ENCODE data around the gene TMEM18. TPM values are rescaled to one million over a fixed set of nuclear protein-coding genes. Genes with fewer than 3 reads are reported as not detected.
"Not testable (repeated sequence)": the region's sequence is repeated elsewhere in the genome, so short reads cannot be mapped to it uniquely, and the experiment has no call there.

The TMEM18 gene
- total and polyA plus RNA-seq, 2 experiments from 2014 or later: 35.4 to 47.1 TPM

GRCh38 chr2:685421-685820 is 8.2 kb upstream of the TMEM18 start:
- WGBS (ENCODE audit: low lambda C conversion rate, missing lambda C conversion rate): 69% methylated on average over 1 of the region's 1 CpG
- Histone ChIP-seq H3K27ac (no peak overlapping the region), H3K4me1 (ENCODE audit: insufficient read depth) (no peaks in the 10 kb centered on the region), H3K4me3 (no peak overlapping the region), H3K9me2 (replicated peaks; ENCODE audit: insufficient read depth) (no peaks in the 10 kb centered on the region), H2AFZ (no peak overlapping the region), H3K79me2 (no peaks in the 10 kb centered on the region), H3K27me3 (no peaks in the 10 kb centered on the region), H3K36me3 (replicated peaks; ENCODE audit: insufficient read depth, low read depth) (no peaks in the 10 kb centered on the region), H3K4me2 (no peak overlapping the region), H4K20me1 (ENCODE audit: insufficient read depth, poor library complexity, severe bottlenecking) (no peaks in the 10 kb centered on the region), H3K9me3 (ENCODE audit: low read depth) (no peaks in the 10 kb centered on the region)
- DNase-seq (ENCODE audit: low spot score): no peak
- TF ChIP-seq EZH2 (IDR thresholded peaks at IDR 0.05; ENCODE audit: borderline replicate concordance) (no peak), EZH2phosphoT487 (IDR thresholded peaks at IDR 0.05; ENCODE audit: low read depth, severe bottlenecking, unreplicated experiment) (no peak)
- TF ChIP-seq, protein P1, sequence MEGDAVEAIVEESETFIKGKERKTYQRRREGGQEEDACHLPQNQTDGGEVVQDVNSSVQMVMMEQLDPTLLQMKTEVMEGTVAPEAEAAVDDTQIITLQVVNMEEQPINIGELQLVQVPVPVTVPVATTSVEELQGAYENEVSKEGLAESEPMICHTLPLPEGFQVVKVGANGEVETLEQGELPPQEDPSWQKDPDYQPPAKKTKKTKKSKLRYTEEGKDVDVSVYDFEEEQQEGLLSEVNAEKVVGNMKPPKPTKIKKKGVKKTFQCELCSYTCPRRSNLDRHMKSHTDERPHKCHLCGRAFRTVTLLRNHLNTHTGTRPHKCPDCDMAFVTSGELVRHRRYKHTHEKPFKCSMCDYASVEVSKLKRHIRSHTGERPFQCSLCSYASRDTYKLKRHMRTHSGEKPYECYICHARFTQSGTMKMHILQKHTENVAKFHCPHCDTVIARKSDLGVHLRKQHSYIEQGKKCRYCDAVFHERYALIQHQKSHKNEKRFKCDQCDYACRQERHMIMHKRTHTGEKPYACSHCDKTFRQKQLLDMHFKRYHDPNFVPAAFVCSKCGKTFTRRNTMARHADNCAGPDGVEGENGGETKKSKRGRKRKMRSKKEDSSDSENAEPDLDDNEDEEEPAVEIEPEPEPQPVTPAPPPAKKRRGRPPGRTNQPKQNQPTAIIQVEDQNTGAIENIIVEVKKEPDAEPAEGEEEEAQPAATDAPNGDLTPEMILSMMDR (IDR thresholded peaks at IDR 0.05; ENCODE audit: poor library complexity): no peak

DNA sequence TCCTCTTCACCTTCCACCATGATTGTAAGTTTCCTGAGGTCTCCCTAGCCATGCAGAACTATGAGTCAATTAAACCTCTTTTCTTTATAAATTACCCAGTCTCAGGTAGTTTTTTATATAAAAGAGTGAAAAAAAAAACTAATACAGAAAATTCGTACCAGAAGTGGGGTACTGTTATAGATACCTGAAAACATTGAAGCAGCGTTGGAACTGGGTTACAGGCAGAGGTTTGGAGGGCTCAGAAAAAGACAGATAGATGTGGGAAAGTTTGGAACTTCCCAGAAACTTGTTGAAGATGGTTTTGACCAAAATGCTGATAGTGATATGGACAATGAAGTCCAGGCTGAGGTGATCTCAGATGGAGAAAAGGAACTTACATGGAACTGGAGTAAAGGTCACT is 7.7 kb upstream of the TMEM18 start:
- not testable (repeated sequence) for H4K20me1 ChIP-seq (ENCODE audit: insufficient read depth, poor library complexity, severe bottlenecking); H3K9me3 ChIP-seq (ENCODE audit: low read depth); H3K36me3 ChIP-seq (replicated peaks; ENCODE audit: insufficient read depth, low read depth); DNase-seq (ENCODE audit: low spot score); H3K79me2 ChIP-seq; H3K27ac ChIP-seq; H3K4me2 ChIP-seq; H3K9me2 ChIP-seq (replicated peaks; ENCODE audit: insufficient read depth); H3K4me1 ChIP-seq (ENCODE audit: insufficient read depth); H3K4me3 ChIP-seq; H2AFZ ChIP-seq; H3K27me3 ChIP-seq
- 91% methylated on average over 2 of the region's 2 CpGs for WGBS (ENCODE audit: low lambda C conversion rate, missing lambda C conversion rate)

DNA sequence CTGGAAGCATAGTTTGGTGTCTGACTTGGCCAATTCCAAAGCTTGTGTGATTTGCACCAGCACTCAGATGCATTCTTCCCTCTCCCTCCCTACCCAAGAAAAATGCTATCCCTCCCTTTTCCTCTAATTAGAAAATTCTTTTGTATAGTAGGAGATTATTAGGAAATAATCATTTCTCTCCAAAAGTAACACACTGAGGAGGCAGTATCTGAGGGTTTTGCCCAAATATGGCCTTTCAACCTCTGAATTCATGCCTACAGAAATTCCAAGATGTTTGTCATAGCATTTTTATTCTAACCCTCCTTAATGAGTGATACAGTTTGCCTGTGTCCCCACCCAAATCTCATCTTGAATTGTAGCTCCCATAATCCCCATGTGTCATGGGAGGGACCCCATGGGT is 5.0 kb upstream of the TMEM18 start:
- no peak overlapping the region for H3K27ac ChIP-seq
- no peaks in the 10 kb centered on the region for H3K9me2 ChIP-seq (replicated peaks; ENCODE audit: insufficient read depth)
- no peak overlapping the region for H2AFZ ChIP-seq
- H3K4me2 ChIP-seq: no peak overlapping the region
- H3K4me3 ChIP-seq: no peak overlapping the region
- no peaks in the 10 kb centered on the region for H3K36me3 ChIP-seq (replicated peaks; ENCODE audit: insufficient read depth, low read depth)
- DNase-seq (ENCODE audit: low spot score): no peak
- H3K27me3 ChIP-seq: no peaks in the 10 kb centered on the region
- no peaks in the 10 kb centered on the region for H4K20me1 ChIP-seq (ENCODE audit: insufficient read depth, poor library complexity, severe bottlenecking)
- no peaks in the 10 kb centered on the region for H3K4me1 ChIP-seq (ENCODE audit: insufficient read depth)
- TF ChIP-seq EZH2phosphoT487 (IDR thresholded peaks at IDR 0.05; ENCODE audit: low read depth, severe bottlenecking, unreplicated experiment) (no peak), EZH2 (IDR thresholded peaks at IDR 0.05; ENCODE audit: borderline replicate concordance) (no peak)
- TF ChIP-seq, protein P1 (IDR thresholded peaks at IDR 0.05; ENCODE audit: poor library complexity): no peak
- no peaks in the 10 kb centered on the region for H3K9me3 ChIP-seq (ENCODE audit: low read depth)
- H3K79me2 ChIP-seq: peaks cover 8% of the 10 kb centered on the region

DNA sequence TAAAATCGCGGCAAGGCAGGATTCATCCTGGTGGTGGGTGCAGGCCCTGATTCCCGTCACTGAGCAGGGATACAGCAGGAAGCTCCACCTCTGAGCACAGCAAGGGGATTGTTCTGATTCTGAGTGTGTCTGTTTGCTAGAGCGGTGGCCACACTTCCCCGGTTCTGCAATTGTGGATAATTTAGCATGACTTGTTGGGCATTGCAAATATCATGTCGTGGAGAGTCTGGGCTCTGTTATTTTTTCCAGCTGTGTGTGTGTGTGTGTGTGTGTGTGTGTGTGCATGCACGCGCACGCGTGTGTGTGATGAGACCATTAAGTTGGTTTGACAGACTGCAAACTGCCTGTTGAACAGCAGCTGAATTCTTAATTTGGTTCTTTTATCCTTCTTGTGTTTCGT is 4.1 kb upstream of the TMEM18 start:
- H3K79me2 ChIP-seq: peaks cover 8% of the 10 kb centered on the region
- no peak overlapping the region for H3K4me2 ChIP-seq
- H3K4me1 ChIP-seq (ENCODE audit: insufficient read depth): no peaks in the 10 kb centered on the region
- no peak overlapping the region for H3K4me3 ChIP-seq
- H3K9me3 ChIP-seq (ENCODE audit: low read depth): no peaks in the 10 kb centered on the region
- no peaks in the 10 kb centered on the region for H3K27me3 ChIP-seq
- no peaks in the 10 kb centered on the region for H3K9me2 ChIP-seq (replicated peaks; ENCODE audit: insufficient read depth)
- 86% methylated on average over 11 of the region's 11 CpGs for WGBS (ENCODE audit: low lambda C conversion rate, missing lambda C conversion rate)
- peaks cover 2% of the 10 kb centered on the region for H4K20me1 ChIP-seq (ENCODE audit: insufficient read depth, poor library complexity, severe bottlenecking)
- TF ChIP-seq EZH2phosphoT487 (IDR thresholded peaks at IDR 0.05; ENCODE audit: low read depth, severe bottlenecking, unreplicated experiment) (no peak), EZH2 (IDR thresholded peaks at IDR 0.05; ENCODE audit: borderline replicate concordance) (no peak)
- TF ChIP-seq, protein P1 (IDR thresholded peaks at IDR 0.05; ENCODE audit: poor library complexity): no peak
- no peaks in the 10 kb centered on the region for H3K36me3 ChIP-seq (replicated peaks; ENCODE audit: insufficient read depth, low read depth)
- H3K27ac ChIP-seq: no peak overlapping the region
- DNase-seq (ENCODE audit: low spot score): no peak
- no peak overlapping the region for H2AFZ ChIP-seq

Measured in hepatocyte (in vitro differentiated cells).